ENCODE data around the gene DNAH7. TPM values are rescaled to one million over a fixed set of nuclear protein-coding genes. Genes with fewer than 3 reads are reported as not detected.

The DNAH7 gene
- total and polyA plus RNA-seq, 7 donors, result 0.04 to 0.29 (median 0.10) TPM; not detected in 1

DNA sequence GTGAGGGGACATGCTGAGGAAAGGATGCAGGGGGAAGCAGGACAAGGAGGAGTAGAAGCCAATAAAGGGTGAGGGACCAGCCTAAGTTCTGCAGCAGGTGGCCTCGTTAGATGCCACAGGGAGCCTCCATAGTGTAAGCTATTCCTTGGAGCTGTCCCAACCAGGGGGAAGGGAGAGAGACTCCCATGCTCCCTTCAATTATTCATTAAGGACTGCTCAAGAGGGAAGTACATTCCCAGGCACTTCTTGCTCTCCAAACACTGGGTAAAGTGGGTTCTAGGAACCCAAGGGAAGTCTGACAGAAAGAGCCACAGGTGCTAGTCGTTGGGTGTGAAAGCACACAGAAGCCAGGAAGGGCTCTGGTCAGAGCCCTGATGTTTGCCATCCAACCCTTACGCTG, 217.9 kb downstream of the DNAH7 start:
- 58 to 78% (median 73%) methylated on average over 3 of the region's 3 CpGs for WGBS, 3 donors
- Histone ChIP-seq H3K36me3 (ENCODE audit: insufficient read depth in 1 of 2, low read depth in 1 of 2) (no peaks in the 10 kb centered on the region), H3K27ac (no peak overlapping the region), H3K4me3 (no peak overlapping the region), H3K4me1 (no peaks in the 10 kb centered on the region), H3K9me3 (no peaks in the 10 kb centered on the region), H3K27me3 (ENCODE audit: insufficient read depth in 3 of 3, low read length in 2 of 3) (no peaks in the 10 kb centered on the region)
- TF ChIP-seq, protein P1, sequence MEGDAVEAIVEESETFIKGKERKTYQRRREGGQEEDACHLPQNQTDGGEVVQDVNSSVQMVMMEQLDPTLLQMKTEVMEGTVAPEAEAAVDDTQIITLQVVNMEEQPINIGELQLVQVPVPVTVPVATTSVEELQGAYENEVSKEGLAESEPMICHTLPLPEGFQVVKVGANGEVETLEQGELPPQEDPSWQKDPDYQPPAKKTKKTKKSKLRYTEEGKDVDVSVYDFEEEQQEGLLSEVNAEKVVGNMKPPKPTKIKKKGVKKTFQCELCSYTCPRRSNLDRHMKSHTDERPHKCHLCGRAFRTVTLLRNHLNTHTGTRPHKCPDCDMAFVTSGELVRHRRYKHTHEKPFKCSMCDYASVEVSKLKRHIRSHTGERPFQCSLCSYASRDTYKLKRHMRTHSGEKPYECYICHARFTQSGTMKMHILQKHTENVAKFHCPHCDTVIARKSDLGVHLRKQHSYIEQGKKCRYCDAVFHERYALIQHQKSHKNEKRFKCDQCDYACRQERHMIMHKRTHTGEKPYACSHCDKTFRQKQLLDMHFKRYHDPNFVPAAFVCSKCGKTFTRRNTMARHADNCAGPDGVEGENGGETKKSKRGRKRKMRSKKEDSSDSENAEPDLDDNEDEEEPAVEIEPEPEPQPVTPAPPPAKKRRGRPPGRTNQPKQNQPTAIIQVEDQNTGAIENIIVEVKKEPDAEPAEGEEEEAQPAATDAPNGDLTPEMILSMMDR (IDR thresholded peaks at IDR 0.05), result no peak
- DNase-seq (no peak), ATAC-seq (no peak)
- intact Hi-C loops (cut with DNase I), result no loop called here

DNA sequence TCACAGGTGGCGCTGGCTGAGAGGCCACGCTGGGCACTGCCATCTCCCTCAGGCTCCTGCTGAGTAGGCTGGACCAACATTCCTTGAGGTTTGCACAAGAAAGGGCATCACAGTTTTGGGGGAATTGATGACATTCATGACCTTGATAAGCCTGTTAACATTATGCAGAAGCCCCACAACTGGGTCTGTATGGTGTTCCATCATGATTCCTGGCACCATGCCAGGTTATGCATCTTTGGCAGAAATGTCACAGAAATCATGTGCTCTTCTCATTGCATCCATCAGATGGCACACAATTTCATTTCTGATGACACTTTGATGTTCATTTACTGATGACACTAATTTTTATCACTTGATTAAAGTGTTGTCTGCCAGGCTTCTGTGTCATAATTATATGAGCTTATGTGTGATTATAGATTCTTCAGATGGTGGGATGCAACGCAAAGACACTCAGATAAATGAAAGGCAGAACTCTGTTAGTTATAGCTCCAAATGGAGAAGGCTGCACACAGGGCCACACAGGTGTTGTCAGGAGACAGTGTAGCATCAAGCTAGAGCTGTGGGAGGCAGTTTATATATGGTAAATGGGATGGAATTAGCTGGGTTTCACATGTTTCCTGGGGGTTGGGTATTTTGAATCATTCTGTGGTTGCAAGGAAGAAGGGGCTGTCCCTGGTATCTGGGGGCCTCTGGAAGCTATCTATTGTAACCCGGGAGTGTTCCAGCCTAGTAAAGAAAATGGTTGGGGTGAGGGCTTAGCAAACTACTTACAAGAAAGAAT, 220.3 kb downstream of the DNAH7 start:
- Histone ChIP-seq H3K27ac (no peak overlapping the region), H3K36me3 (ENCODE audit: insufficient read depth in 1 of 2, low read depth in 1 of 2) (no peaks in the 10 kb centered on the region), H3K9me3 (no peaks in the 10 kb centered on the region), H3K4me1 (no peaks in the 10 kb centered on the region), H3K27me3 (ENCODE audit: insufficient read depth in 3 of 3, low read length in 2 of 3) (no peaks in the 10 kb centered on the region), H3K4me3 (no peak overlapping the region)
- intact Hi-C loops (cut with DNase I), result no loop called here
- no peak for ATAC-seq
- no peak for DNase-seq
- TF ChIP-seq, protein P1 (IDR thresholded peaks at IDR 0.05), result no peak
- 85 to 90% (median 85%) methylated on average over 4 of the region's 4 CpGs for WGBS, 3 donors

DNA sequence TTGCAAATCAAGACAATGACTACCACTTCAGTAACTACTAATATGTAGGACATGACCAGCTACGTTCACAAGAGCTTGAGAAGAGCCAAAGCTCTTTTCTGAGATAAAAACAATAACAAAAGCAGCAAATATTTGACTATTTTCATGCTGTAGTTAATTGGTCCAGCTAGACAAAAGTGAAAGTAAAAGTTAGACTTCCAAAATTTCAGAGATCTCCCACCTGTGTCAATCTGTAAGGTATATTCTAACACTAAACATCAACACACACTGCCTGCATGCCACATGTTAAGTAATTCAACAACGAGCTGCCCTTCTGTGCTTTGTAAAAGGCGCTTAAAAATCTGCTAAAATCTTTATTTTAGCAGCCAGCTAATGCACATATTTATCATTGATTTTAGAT, 225.7 kb downstream of the DNAH7 start:
- Histone ChIP-seq H3K4me1 (no peaks in the 10 kb centered on the region), H3K27ac (no peak overlapping the region), H3K9me3 (no peaks in the 10 kb centered on the region), H3K27me3 (ENCODE audit: insufficient read depth in 3 of 3, low read length in 2 of 3) (no peaks in the 10 kb centered on the region), H3K36me3 (ENCODE audit: insufficient read depth in 1 of 2, low read depth in 1 of 2) (no peaks in the 10 kb centered on the region), H3K4me3 (no peak overlapping the region)
- DNase-seq (no peak), ATAC-seq (no peak)
- TF ChIP-seq, protein P1 (IDR thresholded peaks at IDR 0.05), result no peak
- intact Hi-C loops (cut with DNase I), result no loop called here
- WGBS, 3 donors, result 74 to 78% (median 76%) methylated on average over 3 of the region's 3 CpGs

DNA sequence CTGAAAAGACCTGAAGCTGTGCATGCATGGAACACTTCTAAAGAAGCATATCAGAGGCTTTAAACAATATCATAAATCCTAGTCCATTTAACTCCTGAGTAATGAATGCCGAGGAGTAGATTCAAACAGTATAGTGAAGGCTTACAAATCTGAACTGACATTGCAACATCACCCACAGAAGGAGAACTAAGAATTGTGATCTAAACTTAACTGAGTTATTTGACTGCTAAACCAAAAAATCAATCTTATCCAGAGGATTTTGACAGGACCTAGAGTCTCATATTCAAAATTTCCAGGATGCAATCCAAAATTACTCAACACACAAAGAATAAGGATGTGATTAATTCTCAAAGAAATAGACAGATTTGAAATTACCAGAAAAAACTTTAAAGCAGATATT, 230.6 kb downstream of the DNAH7 start:
- Histone ChIP-seq H3K27ac (no peak overlapping the region), H3K27me3 (ENCODE audit: insufficient read depth in 3 of 3, low read length in 2 of 3) (no peaks in the 10 kb centered on the region), H3K4me3 (no peak overlapping the region), H3K36me3 (ENCODE audit: insufficient read depth in 1 of 2, low read depth in 1 of 2) (no peaks in the 10 kb centered on the region), H3K4me1 (no peaks in the 10 kb centered on the region), H3K9me3 (no peaks in the 10 kb centered on the region)
- DNase-seq, result no peak
- ATAC-seq, result no peak
- intact Hi-C loops (cut with DNase I), result no loop called here
- 34 to 42% (median 36%) methylated on average over 1 of the region's 1 CpG for WGBS, 3 donors
- TF ChIP-seq, protein P1 (IDR thresholded peaks at IDR 0.05), result no peak

DNA sequence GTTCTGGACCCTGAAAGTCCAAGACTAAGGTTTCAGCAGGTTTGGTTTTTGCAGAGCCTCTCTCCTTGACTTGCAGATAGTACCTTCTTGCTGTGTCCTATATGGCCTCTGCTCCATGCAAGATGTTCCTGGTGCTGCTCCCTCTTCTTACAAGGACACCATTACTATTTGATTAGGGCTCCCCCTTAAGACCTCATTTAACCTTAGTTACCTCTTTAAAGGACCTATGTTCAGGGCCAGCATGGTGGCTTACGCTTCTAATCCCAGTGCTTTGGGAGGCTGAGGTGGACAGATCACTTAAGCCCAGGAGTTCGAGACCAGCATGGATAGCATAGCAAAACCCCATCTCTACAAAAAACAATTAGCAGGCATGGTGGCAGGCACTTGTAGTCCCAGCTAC, 232.6 kb downstream of the DNAH7 start:
- intact Hi-C loops (cut with DNase I), result no loop called here
- TF ChIP-seq, protein P1 (IDR thresholded peaks at IDR 0.05), result no peak
- 91 to 94% (median 94%) methylated on average over 2 of the region's 2 CpGs for whole genome bisulfite sequencing, 3 donors

More for the DNA sequence above, 232.6 kb downstream of the DNAH7 start:
- Histone ChIP-seq H3K4me3 (no peak overlapping the region), H3K9me3 (no peaks in the 10 kb centered on the region), H3K27me3 (ENCODE audit: insufficient read depth in 3 of 3, low read length in 2 of 3) (no peaks in the 10 kb centered on the region), H3K36me3 (ENCODE audit: insufficient read depth in 1 of 2, low read depth in 1 of 2) (no peaks in the 10 kb centered on the region), H3K4me1 (no peaks in the 10 kb centered on the region), H3K27ac (no peak overlapping the region)
- ATAC-seq (no peak), DNase-seq (no peak)

Data from psoas muscle (tissue), 8 donors.